ENCODE data around the gene PARD3B. TPM values are rescaled to one million over a fixed set of nuclear protein-coding genes. Genes with fewer than 3 reads are reported as not detected.

Gene PARD3B
- total RNA-seq, 1 experiment from 2014 or later = 6.4 TPM

DNA sequence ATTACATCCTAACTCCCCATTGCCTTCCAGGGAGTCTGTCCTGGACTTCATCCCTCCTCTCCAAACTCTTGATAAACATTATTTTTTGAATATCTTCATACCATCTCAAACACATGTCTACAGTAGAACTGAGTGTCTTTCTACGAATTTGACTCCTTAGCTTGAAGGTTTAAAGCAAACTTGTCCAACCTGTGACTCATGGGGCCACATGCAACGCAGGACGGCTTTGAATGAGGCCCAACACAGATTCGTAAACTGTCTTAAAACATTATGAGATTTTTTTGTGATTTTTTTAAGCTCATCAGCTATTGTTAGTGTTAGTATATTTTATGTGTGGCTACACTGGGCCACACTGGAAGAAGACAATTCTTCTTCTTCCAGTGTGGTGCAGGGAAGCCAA is 98.1 kb downstream of the PARD3B start:
- H3K9me3 ChIP-seq (ENCODE audit: control insufficient read depth, low read depth, low read length) = no peaks in the 10 kb centered on the region
- H3K79me1 ChIP-seq (ENCODE audit: insufficient read depth, low read depth, low read length, poor library complexity, severe bottlenecking) = no peaks in the 10 kb centered on the region
- H3K18ac ChIP-seq (ENCODE audit: insufficient read length, low read depth, low read length) = no peak overlapping the region
- Mint-ChIP-seq H3K36me3 (ENCODE audit: insufficient read depth in 1 of 3, low read depth in 3 of 3) (peaks cover 0 to 3% (median 0%) of the 10 kb centered on the region in 3 experiments; a peak in 3 of 7 replicates), H3K4me3 (no peak overlapping the region), H3K9me3 (0 out of 5 replicates have a peak, but pooled peaks cover 0 to 2% of the 10 kb centered on the region in 2 experiments), H3K27ac (no peak overlapping the region), H3K4me1 (no peaks in the 10 kb centered on the region), H3K27me3 (ENCODE audit: low read depth) (no peaks in the 10 kb centered on the region)
- H3K23me2 ChIP-seq (ENCODE audit: insufficient read length, low read depth, low read length, poor library complexity, severe bottlenecking) = no peaks in the 10 kb centered on the region
- H3K23ac ChIP-seq (ENCODE audit: insufficient read length, low read depth, low read length) = no peak overlapping the region
- H3K9ac ChIP-seq (ENCODE audit: extremely low read depth, insufficient read length, low read length) = no peak overlapping the region
- H3K4me2 ChIP-seq (ENCODE audit: insufficient read depth, insufficient read length, low read length) = no peak overlapping the region
- TF ChIP-seq, protein P1, sequence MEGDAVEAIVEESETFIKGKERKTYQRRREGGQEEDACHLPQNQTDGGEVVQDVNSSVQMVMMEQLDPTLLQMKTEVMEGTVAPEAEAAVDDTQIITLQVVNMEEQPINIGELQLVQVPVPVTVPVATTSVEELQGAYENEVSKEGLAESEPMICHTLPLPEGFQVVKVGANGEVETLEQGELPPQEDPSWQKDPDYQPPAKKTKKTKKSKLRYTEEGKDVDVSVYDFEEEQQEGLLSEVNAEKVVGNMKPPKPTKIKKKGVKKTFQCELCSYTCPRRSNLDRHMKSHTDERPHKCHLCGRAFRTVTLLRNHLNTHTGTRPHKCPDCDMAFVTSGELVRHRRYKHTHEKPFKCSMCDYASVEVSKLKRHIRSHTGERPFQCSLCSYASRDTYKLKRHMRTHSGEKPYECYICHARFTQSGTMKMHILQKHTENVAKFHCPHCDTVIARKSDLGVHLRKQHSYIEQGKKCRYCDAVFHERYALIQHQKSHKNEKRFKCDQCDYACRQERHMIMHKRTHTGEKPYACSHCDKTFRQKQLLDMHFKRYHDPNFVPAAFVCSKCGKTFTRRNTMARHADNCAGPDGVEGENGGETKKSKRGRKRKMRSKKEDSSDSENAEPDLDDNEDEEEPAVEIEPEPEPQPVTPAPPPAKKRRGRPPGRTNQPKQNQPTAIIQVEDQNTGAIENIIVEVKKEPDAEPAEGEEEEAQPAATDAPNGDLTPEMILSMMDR (conservative IDR thresholded peaks at IDR 0.05) = no peak
- H3K79me2 ChIP-seq (ENCODE audit: insufficient read depth, low read length) = no peaks in the 10 kb centered on the region
- H3K14ac ChIP-seq (ENCODE audit: insufficient read depth, low read length) = no peak overlapping the region
- H4K91ac ChIP-seq (ENCODE audit: insufficient read length, low read depth, low read length) = no peak overlapping the region
- no CpG with 5 or more reads among the region's 4 CpGs for WGBS (ENCODE audit: extremely low coverage, insufficient read length, low lambda C conversion rate)
- H2AFZ ChIP-seq (ENCODE audit: low read length) = no peak overlapping the region
- H4K5ac ChIP-seq (ENCODE audit: insufficient read length, low read depth, low read length) = no peak overlapping the region
- H4K20me1 ChIP-seq (ENCODE audit: control insufficient read depth, insufficient read depth, insufficient read length) = no peaks in the 10 kb centered on the region
- H3K56ac ChIP-seq (ENCODE audit: insufficient read length, low read depth, low read length) = no peak overlapping the region
- no peak overlapping the region for H2BK20ac ChIP-seq (ENCODE audit: low read depth, low read length, poor library complexity, severe bottlenecking)
- no peaks in the 10 kb centered on the region for H3K27me3 ChIP-seq (ENCODE audit: insufficient read depth, low read length)
- H2BK12ac ChIP-seq (ENCODE audit: insufficient read length, low read depth, low read length) = no peak overlapping the region
- H3K4ac ChIP-seq (ENCODE audit: low read depth, low read length) = no peak overlapping the region
- H2BK120ac ChIP-seq (ENCODE audit: low read depth, low read length, poor library complexity, severe bottlenecking) = no peak overlapping the region
- H3T11ph ChIP-seq (ENCODE audit: low read length) = no peak overlapping the region
- no peak overlapping the region for H2AK5ac ChIP-seq (ENCODE audit: insufficient read length, low read length)
- no peak overlapping the region for H2BK5ac ChIP-seq (ENCODE audit: insufficient read length, low read length)
- no peak overlapping the region for H3K27ac ChIP-seq (ENCODE audit: insufficient read length, low read depth, low read length)
- DNase-seq = no peak
- H2BK15ac ChIP-seq (ENCODE audit: low read depth, low read length) = no peak overlapping the region
- H3K4me1 ChIP-seq (ENCODE audit: insufficient read depth, low read length) = no peaks in the 10 kb centered on the region
- no peak overlapping the region for H4K8ac ChIP-seq (replicated peaks; ENCODE audit: insufficient read length, low read depth, low read length)

All from H9 (cell line).